Thyroid gland (tissue), 4 donors: ENCODE measurements around the gene PHACTR1. TPM values are rescaled to one million over a fixed set of nuclear protein-coding genes. Genes with fewer than 3 reads are reported as not detected.

ENCODE experiments used
- DNase-seq, 2 donors: peaks; one replicate each; pipeline ENCODE4 v3.0.0-alpha.2; 2019
- H3K27ac ChIP-seq, 3 donors: fragments of 200-600 bp; sonication (generic); 1 replicate in 2 of 3; 2 replicates in 1 of 3; pipeline ENCODE4 v1.5.1; 2016 to 2019; ENCODE audit warnings: mild to moderate bottlenecking in 1 of 3, moderate library complexity in 1 of 3
- H3K27me3 ChIP-seq: fragments of 200-600 bp; sonication (generic); one replicate; pipeline ENCODE4 v1.5.1; 2019
- H3K36me3 ChIP-seq, 2 donors: fragments of 200-600 bp; sonication (generic); one replicate each; pipeline ENCODE4 v1.5.1; 2016 to 2019
- H3K4me1 ChIP-seq, 2 donors: fragments of 200-600 bp; sonication (generic); one replicate each; pipeline ENCODE4 v1.5.1; 2017 to 2019
- H3K4me3 ChIP-seq, 3 donors: fragments of 200-600 bp; sonication (generic); replicated peaks in 1 of 3; 1 replicate in 2 of 3; 2 replicates in 1 of 3; pipeline ENCODE4 v1.5.1; 2016; ENCODE audit warnings: mild to moderate bottlenecking in 1 of 3
- H3K9me3 ChIP-seq: fragments of 200-600 bp; sonication (generic); one replicate; pipeline ENCODE4 v1.5.1; 2017
- POLR2A ChIP-seq, 2 donors: fragments of 450-650 bp; IDR thresholded peaks; one replicate each; pipeline ENCODE4 v1.6.1; 2017; ENCODE audit warnings: antibody characterized with exemption in 2 of 2, mild to moderate bottlenecking in 2 of 2, moderate library complexity in 1 of 2
- WGBS, 2 donors: methylation state at CpG; one replicate each; pipeline ENCODE4 v1.1.5; 2017; 5-methylcytosine and 5-hydroxymethylcytosine counted together
- intact Hi-C: fragments of 100-400 bp; cut with DNase I; formaldehyde crosslinking; loops from one replicate; pipeline ENCODE4 v1.15.1; 2023
- total RNA-seq, 4 donors: library from RNA; depleted of rRNA; stranded (reverse); fragments of >200 nt; gene quantifications; one replicate each; pipeline ENCODE4 v1.2.3, GENCODE V29; 2016
- TF ChIP-seq, protein P1 (sequence below), 6 experiments: fragments of 200-600 bp in 3 of 6; fragments of 450-650 bp in 3 of 6; sonication (generic) in 3 of 6; IDR thresholded peaks; one replicate each; pipeline ENCODE4 v1.5.1; 2016 to 2019; ENCODE audit warnings: antibody characterized with exemption in 6 of 6, mild to moderate bottlenecking in 2 of 6, inconsistent platforms in 1 of 6, moderate library complexity in 1 of 6

The PHACTR1 gene
- total RNA-seq, 4 donors from 2014 or later: 2.9 to 8.6 (median 4.4) TPM

DNA sequence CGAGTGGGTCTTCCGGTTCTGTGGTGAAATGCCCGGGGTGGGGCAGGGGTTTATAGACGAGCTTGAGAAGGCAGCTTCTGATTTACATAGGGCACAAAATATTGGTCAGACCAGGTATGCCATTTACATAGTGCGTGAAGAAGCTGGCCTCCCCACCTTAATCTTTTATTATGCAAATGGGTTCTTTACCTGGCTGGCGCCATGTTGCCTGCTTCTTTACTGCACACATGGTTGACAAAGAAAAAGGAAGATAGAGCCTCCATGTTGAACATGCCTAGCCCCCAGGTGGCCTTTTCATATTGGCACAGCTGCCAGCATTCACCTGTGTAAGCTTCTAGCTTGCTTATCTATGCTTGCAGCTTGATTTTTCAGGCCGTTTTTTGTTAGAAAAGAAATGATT lies 276.2 kb downstream of the PHACTR1 start:
- Histone ChIP-seq H3K27me3 (no peaks in the 10 kb centered on the region), H3K36me3 (no peaks in the 10 kb centered on the region), H3K4me3 (no peak overlapping the region), H3K9me3 (no peaks in the 10 kb centered on the region), H3K4me1 (peaks cover 0 to 5% of the 10 kb centered on the region in 2 donors), H3K27ac (no peak overlapping the region)
- intact Hi-C loops: no loop called here
- no peak for DNase-seq
- TF ChIP-seq POLR2A (IDR thresholded peaks at IDR 0.05): no peak
- TF ChIP-seq, protein P1, sequence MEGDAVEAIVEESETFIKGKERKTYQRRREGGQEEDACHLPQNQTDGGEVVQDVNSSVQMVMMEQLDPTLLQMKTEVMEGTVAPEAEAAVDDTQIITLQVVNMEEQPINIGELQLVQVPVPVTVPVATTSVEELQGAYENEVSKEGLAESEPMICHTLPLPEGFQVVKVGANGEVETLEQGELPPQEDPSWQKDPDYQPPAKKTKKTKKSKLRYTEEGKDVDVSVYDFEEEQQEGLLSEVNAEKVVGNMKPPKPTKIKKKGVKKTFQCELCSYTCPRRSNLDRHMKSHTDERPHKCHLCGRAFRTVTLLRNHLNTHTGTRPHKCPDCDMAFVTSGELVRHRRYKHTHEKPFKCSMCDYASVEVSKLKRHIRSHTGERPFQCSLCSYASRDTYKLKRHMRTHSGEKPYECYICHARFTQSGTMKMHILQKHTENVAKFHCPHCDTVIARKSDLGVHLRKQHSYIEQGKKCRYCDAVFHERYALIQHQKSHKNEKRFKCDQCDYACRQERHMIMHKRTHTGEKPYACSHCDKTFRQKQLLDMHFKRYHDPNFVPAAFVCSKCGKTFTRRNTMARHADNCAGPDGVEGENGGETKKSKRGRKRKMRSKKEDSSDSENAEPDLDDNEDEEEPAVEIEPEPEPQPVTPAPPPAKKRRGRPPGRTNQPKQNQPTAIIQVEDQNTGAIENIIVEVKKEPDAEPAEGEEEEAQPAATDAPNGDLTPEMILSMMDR (IDR thresholded peaks at IDR 0.05): no peak
- 78 to 79% methylated on average over 7 of the region's 7 CpGs for WGBS, 2 donors

DNA sequence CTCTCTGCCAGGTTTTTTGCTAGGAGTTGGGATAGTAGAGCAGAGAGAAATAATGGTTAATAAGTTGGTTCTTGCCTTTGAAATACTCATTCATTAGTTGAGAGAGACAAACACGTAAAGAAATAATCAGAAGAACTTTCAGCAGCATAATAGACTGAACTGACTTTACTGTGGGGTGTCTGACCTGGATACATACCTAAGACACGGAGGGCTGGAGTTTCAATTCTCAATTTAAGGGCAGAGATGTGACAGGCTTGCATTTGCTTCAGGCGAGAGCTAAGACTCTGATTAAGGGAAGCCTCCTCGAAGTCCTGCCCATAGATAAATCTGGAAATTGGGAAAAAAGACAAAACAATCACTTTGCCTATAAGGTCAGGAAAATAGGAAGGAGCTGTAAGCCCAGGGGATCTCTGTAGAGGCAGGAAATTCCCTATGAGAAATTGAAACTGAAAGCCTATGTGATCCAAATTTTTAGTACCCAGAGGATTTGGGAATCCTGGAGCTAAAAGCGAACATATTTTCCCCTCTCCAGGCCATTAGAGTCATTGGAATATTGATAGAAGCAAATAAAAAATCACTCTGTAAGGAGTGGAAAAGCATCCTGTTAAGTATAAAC lies 276.8 kb downstream of the PHACTR1 start:
- intact Hi-C loops: no loop called here
- Histone ChIP-seq H3K9me3 (no peaks in the 10 kb centered on the region), H3K27ac (no peak overlapping the region), H3K4me3 (no peak overlapping the region), H3K27me3 (no peaks in the 10 kb centered on the region), H3K36me3 (no peaks in the 10 kb centered on the region), H3K4me1 (peaks cover 0 to 5% of the 10 kb centered on the region in 2 donors)
- TF ChIP-seq, protein P1 (IDR thresholded peaks at IDR 0.05): no peak
- no peak for TF ChIP-seq POLR2A (IDR thresholded peaks at IDR 0.05)
- no peak for DNase-seq
- 81 to 91% methylated on average over 5 of the region's 5 CpGs for WGBS, 2 donors

DNA sequence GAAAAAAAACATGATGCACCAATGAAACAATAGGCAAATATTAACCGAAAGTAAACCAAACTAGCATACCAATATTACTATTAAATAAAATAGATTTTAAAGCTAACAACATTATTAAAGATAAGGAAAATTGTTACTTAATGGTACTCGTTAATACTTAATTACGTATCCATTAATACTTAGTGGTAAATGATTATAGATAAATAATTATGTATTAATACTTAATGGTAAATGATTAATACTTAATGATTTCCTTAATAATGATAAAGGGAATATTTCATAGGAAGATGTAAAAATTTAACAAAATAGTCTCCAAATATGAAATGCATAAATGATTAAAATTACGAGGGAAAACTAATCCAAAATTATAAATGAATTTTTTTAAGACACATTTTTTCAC lies 278.9 kb downstream of the PHACTR1 start:
- WGBS, 2 donors: 95 to 96% methylated on average over 4 of the region's 4 CpGs
- intact Hi-C loops: no loop called here
- Histone ChIP-seq H3K4me1 (peaks cover 0 to 1% of the 10 kb centered on the region in 2 donors), H3K27ac (no peak overlapping the region), H3K27me3 (no peaks in the 10 kb centered on the region), H3K4me3 (no peak overlapping the region), H3K9me3 (no peaks in the 10 kb centered on the region), H3K36me3 (no peaks in the 10 kb centered on the region)
- DNase-seq: no peak
- no peak for TF ChIP-seq POLR2A (IDR thresholded peaks at IDR 0.05)
- TF ChIP-seq, protein P1 (IDR thresholded peaks at IDR 0.05): no peak

DNA sequence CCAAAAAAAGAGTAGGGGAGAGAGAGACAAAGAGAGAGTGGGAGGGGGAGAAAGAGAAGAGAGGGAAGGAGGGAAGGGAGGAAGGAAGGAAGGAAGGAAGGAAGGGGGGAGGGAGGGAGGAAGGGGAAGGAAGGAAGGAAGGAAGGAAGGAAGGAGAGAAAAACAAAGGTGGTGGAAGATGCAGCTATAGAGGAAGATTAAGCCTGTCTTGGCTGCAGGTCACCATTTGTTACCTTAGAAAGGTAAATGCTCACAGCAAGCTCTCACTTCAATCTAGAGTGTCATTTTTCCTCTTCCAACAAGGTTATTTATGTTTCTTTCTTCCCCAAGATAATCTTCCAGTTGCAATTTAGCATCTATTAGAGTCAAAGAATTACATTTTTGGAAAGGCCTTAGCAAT lies 284.0 kb downstream of the PHACTR1 start:
- no peak for DNase-seq
- H3K27ac ChIP-seq: no peak overlapping the region
- H3K4me3 ChIP-seq: no peak overlapping the region
- intact Hi-C loops: no loop called here
- no peaks in the 10 kb centered on the region for H3K9me3 ChIP-seq
- H3K36me3 ChIP-seq: no peaks in the 10 kb centered on the region
- no peaks in the 10 kb centered on the region for H3K4me1 ChIP-seq
- no peaks in the 10 kb centered on the region for H3K27me3 ChIP-seq
- TF ChIP-seq, protein P1 (IDR thresholded peaks at IDR 0.05): no peak
- no peak for TF ChIP-seq POLR2A (IDR thresholded peaks at IDR 0.05)

DNA sequence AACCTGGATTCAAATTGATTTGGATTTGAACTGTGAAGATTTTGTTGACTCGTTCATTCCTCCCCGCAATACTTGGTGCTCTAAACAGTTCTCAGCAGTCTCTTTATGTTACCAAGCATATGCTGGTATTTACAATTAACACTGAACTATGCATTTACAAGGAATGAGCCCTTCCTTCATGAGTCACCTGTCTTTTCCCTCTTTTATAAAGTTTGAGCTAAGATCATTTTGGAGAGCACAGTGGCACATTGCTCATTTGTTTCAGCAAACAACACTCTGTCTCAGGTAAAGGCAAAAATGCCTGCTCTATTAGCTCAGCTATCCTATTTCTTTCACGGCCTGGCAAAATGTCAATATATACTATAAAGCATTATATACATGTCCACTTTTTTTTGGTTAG lies 285.4 kb downstream of the PHACTR1 start:
- DNase-seq: no peak
- Histone ChIP-seq H3K36me3 (no peaks in the 10 kb centered on the region), H3K4me3 (no peak overlapping the region), H3K9me3 (no peaks in the 10 kb centered on the region), H3K27me3 (no peaks in the 10 kb centered on the region), H3K27ac (no peak overlapping the region), H3K4me1 (no peaks in the 10 kb centered on the region)
- WGBS, 2 donors: 90 to 92% methylated on average over 3 of the region's 3 CpGs
- intact Hi-C loops: no loop called here
- TF ChIP-seq POLR2A (IDR thresholded peaks at IDR 0.05): no peak
- TF ChIP-seq, protein P1 (IDR thresholded peaks at IDR 0.05): no peak
